BLaER1 treated with 17β-estradiol and CSF1 and Interleukin-3, amounts not matched to agents 10 nM and 100 nM (cell line): ENCODE results near the gene TAS2R40.
A peak's percentile ranks its signal among the peaks of the same experiment; 100 is the strongest.
"Not testable (repeated sequence)": the region's sequence is repeated elsewhere in the genome, so short reads cannot be mapped to it uniquely, and the experiment has no call there.

Source experiments
- H3K27ac ChIP-seq, 11 experiments: shearing (Covaris generic); formaldehyde crosslinking; 2 replicates each; pipeline ENCODE4 v1.8.1; 2022
- H3K27me3 ChIP-seq, 11 experiments: shearing (Covaris generic); formaldehyde crosslinking; 2 replicates each; pipeline ENCODE4 v1.8.1; 2022
- H3K36me3 ChIP-seq, 11 experiments: shearing (Covaris generic); formaldehyde crosslinking; 2 replicates each; pipeline ENCODE4 v1.8.1; 2022
- H3K4me1 ChIP-seq, 10 experiments: shearing (Covaris generic); formaldehyde crosslinking; 2 replicates each; pipeline ENCODE4 v1.8.1; 2022
- H3K4me2 ChIP-seq, 11 experiments: shearing (Covaris generic); formaldehyde crosslinking; 2 replicates each; pipeline ENCODE4 v1.8.1; 2022
- H3K4me3 ChIP-seq, 10 experiments: shearing (Covaris generic); formaldehyde crosslinking; 2 replicates each; pipeline ENCODE4 v1.8.1; 2022
- H3K9ac ChIP-seq, 11 experiments: shearing (Covaris generic); formaldehyde crosslinking; 2 replicates each; pipeline ENCODE4 v1.8.1; 2022
- H3K9me3 ChIP-seq, 11 experiments: shearing (Covaris generic); formaldehyde crosslinking; replicated peaks in 1 of 11; 2 replicates each; pipeline ENCODE4 v1.8.1; 2022
- H4K20me1 ChIP-seq, 11 experiments: shearing (Covaris generic); formaldehyde crosslinking; 2 replicates each; pipeline ENCODE4 v1.8.1; 2022
- Cebpa-rat ChIP-seq, 11 experiments: shearing (Covaris generic); IDR thresholded peaks; 2 replicates each; pipeline ENCODE4 v1.8.1; 2022

Gene TAS2R40

GRCh38 chr7:143258831-143259230 is 37.0 kb downstream of the TAS2R40 start:
- Histone ChIP-seq H3K27me3 (no peaks in the 10 kb centered on the region), H4K20me1 (no peaks in the 10 kb centered on the region), H3K4me3 (no peak overlapping the region), H3K4me2 (peak overlapping the region; percentile 31 to 72 (median 55)), H3K36me3 (0 out of 22 replicates have a peak, but pooled peaks cover 0 to under 1% (median 0%) of the 10 kb centered on the region in 11 experiments), H3K4me1 (peaks cover 34 to 56% (median 42%) of the 10 kb centered on the region in 10 experiments), H3K9ac (peak overlapping the region in 2 of 11 experiments; percentile 13 to 46; a peak in 2 of 22 replicates), H3K27ac (peak overlapping the region in 2 of 11 experiments; percentile 22; a peak in 3 of 22 replicates), H3K9me3 (peaks cover 0 to 7% (median 6%) of the 10 kb centered on the region in 11 experiments; a peak in 16 of 22 replicates)
- no peak for TF ChIP-seq Cebpa-rat (IDR thresholded peaks at IDR 0.05)

GRCh38 chr7:143259765-143260164 is 37.9 kb downstream of the TAS2R40 start:
- Histone ChIP-seq H3K4me1 (peaks cover 43 to 59% (median 51%) of the 10 kb centered on the region in 10 experiments), H3K9me3 (no peaks in the 10 kb centered on the region), H3K4me2 (no peak overlapping the region), H3K27me3 (no peaks in the 10 kb centered on the region), H3K4me3 (no peak overlapping the region), H4K20me1 (peaks cover 0 to 1% (median 0%) of the 10 kb centered on the region in 11 experiments; a peak in 1 of 22 replicates), H3K9ac (no peak overlapping the region), H3K27ac (no peak overlapping the region), H3K36me3 (peaks cover 0 to 5% (median under 1%) of the 10 kb centered on the region in 11 experiments; a peak in 10 of 22 replicates)
- TF ChIP-seq Cebpa-rat (IDR thresholded peaks at IDR 0.05): no peak

GRCh38 chr7:143261901-143262300 is 40.1 kb downstream of the TAS2R40 start:
- H3K9ac ChIP-seq: no peak overlapping the region
- no peak overlapping the region for H3K4me3 ChIP-seq
- TF ChIP-seq Cebpa-rat (IDR thresholded peaks at IDR 0.05): no peak
- H3K27me3 ChIP-seq: no peaks in the 10 kb centered on the region
- H4K20me1 ChIP-seq: peaks cover 0 to 18% (median 0%) of the 10 kb centered on the region in 11 experiments; a peak in 5 of 22 replicates
- H3K4me1 ChIP-seq: peaks cover 33 to 59% (median 48%) of the 10 kb centered on the region in 10 experiments
- no peak overlapping the region for H3K4me2 ChIP-seq
- H3K9me3 ChIP-seq: no peaks in the 10 kb centered on the region
- no peak overlapping the region for H3K27ac ChIP-seq
- H3K36me3 ChIP-seq: peaks cover 10 to 27% (median 22%) of the 10 kb centered on the region in 11 experiments; a peak in 18 of 22 replicates

- H3K27ac ChIP-seq: peak within 1 kb of the TSS; percentile 67 to 90 (median 83)
- H3K4me1 ChIP-seq: peaks cover 44 to 63% (median 59%) of the 10 kb centered on the region in 10 experiments
These were observed 41.7 kb downstream of the TAS2R40 start, which contains the start of gene GSTK1 for GRCh38 chr7:143263266-143264195. TSS of gene GSTK1 (plus strand) at chr7:143263441. CDS start at chr7:143263514, 73 bp downstream.

GRCh38 chr7:143264196-143264568 is 42.3 kb downstream of the TAS2R40 start:
- peak overlapping the region; percentile 67 to 90 (median 83); a peak in 18 of 22 replicates for H3K27ac ChIP-seq
- H3K27me3 ChIP-seq, H3K9me3 ChIP-seq: not testable (repeated sequence)
- H3K9ac ChIP-seq: peak overlapping the region; percentile 78 to 92 (median 86)
- peaks cover 45 to 63% (median 59%) of the 10 kb centered on the region in 10 experiments for H3K4me1 ChIP-seq
- H3K4me2 ChIP-seq: peak overlapping the region; percentile 74 to 96 (median 92)
- H4K20me1 ChIP-seq: peaks cover 0 to 41% (median 4%) of the 10 kb centered on the region in 11 experiments; a peak in 8 of 22 replicates
- H3K36me3 ChIP-seq: peaks cover 28 to 49% (median 44%) of the 10 kb centered on the region in 11 experiments; a peak in 21 of 22 replicates
- H3K4me3 ChIP-seq: peak overlapping the region; percentile 68 to 92 (median 84)

More at GRCh38 chr7:143263266-143264195, 41.7 kb downstream of the TAS2R40 start, which contains the start of gene GSTK1:
- Histone ChIP-seq H3K27me3 (no peaks in the 10 kb centered on the region), H3K36me3 (peaks cover 23 to 43% (median 38%) of the 10 kb centered on the region in 11 experiments; a peak in 21 of 22 replicates), H3K9me3 (no peaks in the 10 kb centered on the region), H3K4me2 (peak within 1 kb of the TSS; percentile 74 to 96 (median 92)), H3K4me3 (peak within 1 kb of the TSS; percentile 68 to 92 (median 84)), H3K9ac (peak within 1 kb of the TSS; percentile 78 to 92 (median 86)), H4K20me1 (peaks cover 0 to 34% (median 0%) of the 10 kb centered on the region in 11 experiments; a peak in 6 of 22 replicates)
- no peak for TF ChIP-seq Cebpa-rat (IDR thresholded peaks at IDR 0.05)

- peak overlapping the region; percentile 74 to 96 (median 92) for H3K4me2 ChIP-seq
- H3K36me3 ChIP-seq: peaks cover 38 to 59% (median 54%) of the 10 kb centered on the region in 11 experiments; a peak in 21 of 22 replicates
- peak overlapping the region in 7 of 11 experiments; percentile 13 to 89 (median 86); a peak in 8 of 22 replicates for H3K9ac ChIP-seq
These were observed 43.3 kb downstream of the TAS2R40 start for GRCh38 chr7:143265017-143265693.

GRCh38 chr7:143269251-143269650 is 47.4 kb downstream of the TAS2R40 start:
- no peak for TF ChIP-seq Cebpa-rat (IDR thresholded peaks at IDR 0.05)
- H3K27me3 ChIP-seq: no peaks in the 10 kb centered on the region
- H3K4me1 ChIP-seq: peaks cover 37 to 57% (median 52%) of the 10 kb centered on the region in 10 experiments
- peak overlapping the region in 6 of 11 experiments; percentile 25 to 45 (median 40); a peak in 6 of 22 replicates for H3K27ac ChIP-seq
- H3K4me2 ChIP-seq: peak overlapping the region; percentile 34 to 96 (median 62); a peak in 20 of 22 replicates
- H3K9ac ChIP-seq: peak overlapping the region in 4 of 11 experiments; percentile 16 to 47 (median 34); a peak in 5 of 22 replicates
- peaks cover 0 to 47% (median 6%) of the 10 kb centered on the region in 11 experiments; a peak in 8 of 22 replicates for H4K20me1 ChIP-seq
- H3K4me3 ChIP-seq: no peak overlapping the region
- H3K36me3 ChIP-seq: peaks cover 41 to 77% (median 70%) of the 10 kb centered on the region in 11 experiments; a peak in 21 of 22 replicates
- peaks cover 0 to 4% (median 0%) of the 10 kb centered on the region in 11 experiments; a peak in 2 of 22 replicates for H3K9me3 ChIP-seq

More at GRCh38 chr7:143265017-143265693, 43.3 kb downstream of the TAS2R40 start:
- TF ChIP-seq Cebpa-rat (IDR thresholded peaks at IDR 0.05): no peak
- peaks cover 0 to 47% (median 6%) of the 10 kb centered on the region in 11 experiments; a peak in 8 of 22 replicates for H4K20me1 ChIP-seq
- H3K27me3 ChIP-seq: no peaks in the 10 kb centered on the region
- peak overlapping the region in 8 of 10 experiments; percentile 68 to 92 (median 82); a peak in 14 of 20 replicates for H3K4me3 ChIP-seq
- no peaks in the 10 kb centered on the region for H3K9me3 ChIP-seq
- peaks cover 49 to 68% (median 62%) of the 10 kb centered on the region in 10 experiments for H3K4me1 ChIP-seq
- peak overlapping the region in 4 of 11 experiments; percentile 78 to 90 (median 82); a peak in 3 of 22 replicates for H3K27ac ChIP-seq

- Histone ChIP-seq H3K27ac (no peak overlapping the region), H3K4me3 (no peak overlapping the region), H3K4me2 (no peak overlapping the region), H4K20me1 (peaks cover 0 to 35% (median 6%) of the 10 kb centered on the region in 11 experiments; a peak in 5 of 22 replicates), H3K9me3 (peaks cover 0 to 4% (median 0%) of the 10 kb centered on the region in 11 experiments; a peak in 2 of 22 replicates), H3K36me3 (peaks cover 36 to 58% (median 51%) of the 10 kb centered on the region in 11 experiments; a peak in 21 of 22 replicates), H3K27me3 (no peaks in the 10 kb centered on the region), H3K9ac (no peak overlapping the region), H3K4me1 (peaks cover 24 to 37% (median 34%) of the 10 kb centered on the region in 10 experiments)
- no peak for TF ChIP-seq Cebpa-rat (IDR thresholded peaks at IDR 0.05)
These were observed 49.4 kb downstream of the TAS2R40 start for GRCh38 chr7:143271240-143271639.
